Measurements from ENCODE around the gene PLEKHM2.

DNA sequence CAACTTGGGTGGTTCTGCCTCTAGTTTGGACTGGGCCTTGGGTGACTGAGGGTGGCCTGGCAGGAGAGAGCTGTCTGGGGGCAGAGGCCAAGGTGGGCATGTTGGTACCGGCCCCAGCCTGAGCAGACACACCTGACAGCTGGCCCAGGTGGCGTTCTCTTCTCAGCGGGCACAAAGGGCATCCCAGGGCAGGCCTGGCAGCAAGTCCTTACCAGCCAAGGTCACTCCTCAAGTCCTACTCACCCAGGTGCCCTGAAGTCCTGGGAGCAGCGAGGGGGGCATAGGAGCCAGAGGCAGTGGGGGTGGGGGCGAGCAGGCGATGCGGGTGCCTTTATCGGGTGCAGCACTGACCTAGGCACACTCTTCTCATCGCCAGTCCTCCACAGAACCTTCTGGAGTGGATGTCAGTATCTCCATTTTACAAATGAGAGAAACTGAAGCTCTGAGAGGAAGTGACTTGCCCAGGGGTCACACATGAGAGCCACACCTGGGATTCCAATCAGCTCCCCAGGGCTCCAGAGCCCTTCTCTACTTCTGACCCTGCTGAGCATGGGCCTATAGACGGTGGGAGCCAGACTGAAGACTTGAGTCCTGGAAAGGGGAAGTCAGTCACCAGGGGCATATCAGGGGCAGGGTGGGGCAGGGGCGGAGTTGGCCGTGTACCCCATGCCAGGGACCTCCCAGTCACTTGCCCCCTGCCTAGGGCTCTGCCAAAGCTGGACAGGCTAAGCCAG lies 51.4 kb downstream of the PLEKHM2 start:
- TF ChIP-seq GATA2 (IDR thresholded peaks at IDR 0.05; ENCODE audit: low read depth, low read length) (no peak), GATA3 (IDR thresholded peaks at IDR 0.05; ENCODE audit: low read depth, low read length) (no peak)

All from SH-SY5Y (cell line).